T-helper 2 cell treated with Interferon-gamma antibody and Interleukin-4, amounts not matched to agents 100 ng/mL and 5 ng/mL, for 36 hours (primary cell): ENCODE measurements around the gene PSMD13. TPM values are rescaled to one million over a fixed set of nuclear protein-coding genes. Genes with fewer than 3 reads are reported as not detected.

Experiments
- intact Hi-C: fragments of 100-400 bp; cut with micrococcal nuclease; formaldehyde crosslinking; loops from one replicate; pipeline ENCODE4 v1.15.1; 2023
- total RNA-seq: library from RNA; stranded (reverse); gene quantifications from 2 replicates; pipeline ENCODE4 v1.2.3, GENCODE V29; 2022

PSMD13 gene
- total RNA-seq, 1 donor from 2014 or later, result 181 TPM

- intact Hi-C loops, result no loop called here
Measured at GRCh38 chr11:203945-204586, 32.7 kb upstream of the PSMD13 start.

DNA sequence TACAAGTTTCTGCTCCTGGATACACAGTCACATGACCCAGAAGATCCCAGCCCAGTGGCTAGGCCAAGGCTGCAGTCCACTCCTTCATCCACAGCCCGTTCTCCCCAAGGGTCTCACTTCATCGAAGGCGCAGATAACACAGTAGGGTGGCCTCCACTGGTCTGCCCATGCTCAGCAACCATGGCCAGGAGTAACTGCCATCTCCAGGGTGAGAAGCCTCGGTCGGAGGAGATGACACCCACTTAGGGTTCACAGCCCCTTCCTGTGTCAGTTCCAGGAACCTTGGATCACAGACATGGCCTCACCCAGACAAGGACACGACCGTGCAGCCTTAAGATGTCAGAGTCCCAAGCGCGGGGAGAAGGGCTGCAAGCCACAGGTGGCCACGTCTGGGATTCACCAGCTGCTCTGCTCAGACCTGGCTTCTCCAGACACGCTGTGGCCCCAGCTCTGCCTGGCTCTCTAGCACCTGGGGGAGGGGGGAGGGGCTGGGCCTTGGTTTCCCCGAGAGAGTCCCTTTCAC is 32.1 kb upstream of the PSMD13 start:
- intact Hi-C loops, result loop anchor here (5.0 kb wide), 1 partner anchor 603 kb away; the partner anchor contains the start of genes PIDD1 and RPLP2

GRCh38 chr11:205221-206001 is 31.4 kb upstream of the PSMD13 start:
- intact Hi-C loops, result loop anchor here (2.0 to 5.0 kb wide), 3 partner anchors 107 to 602 kb away; partner anchors contain the start of genes PIDD1, RPLP2 and SIGIRR

DNA sequence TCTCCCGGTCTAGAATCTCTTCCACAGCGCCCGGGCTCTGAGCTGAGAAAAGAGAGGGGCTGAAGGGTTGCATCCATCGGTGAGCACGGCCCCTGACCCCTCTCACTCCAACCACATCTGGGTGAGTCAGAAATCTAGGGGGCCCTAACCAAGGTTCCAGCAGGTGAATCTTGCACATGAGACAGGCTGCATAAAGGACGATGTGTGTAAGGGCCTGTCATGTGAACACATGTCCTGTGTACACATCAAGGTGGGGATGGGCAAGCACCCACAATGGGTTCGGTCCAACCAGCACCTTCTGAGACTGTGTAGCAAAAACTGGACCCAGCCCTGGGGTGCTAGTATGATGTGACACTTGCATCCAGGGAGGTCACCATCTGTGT is 30.8 kb upstream of the PSMD13 start:
- intact Hi-C loops, result loop anchor here (2.0 to 5.0 kb wide), 3 partner anchors 107 to 601 kb away; partner anchors contain the start of genes PIDD1, RPLP2 and SIGIRR

DNA sequence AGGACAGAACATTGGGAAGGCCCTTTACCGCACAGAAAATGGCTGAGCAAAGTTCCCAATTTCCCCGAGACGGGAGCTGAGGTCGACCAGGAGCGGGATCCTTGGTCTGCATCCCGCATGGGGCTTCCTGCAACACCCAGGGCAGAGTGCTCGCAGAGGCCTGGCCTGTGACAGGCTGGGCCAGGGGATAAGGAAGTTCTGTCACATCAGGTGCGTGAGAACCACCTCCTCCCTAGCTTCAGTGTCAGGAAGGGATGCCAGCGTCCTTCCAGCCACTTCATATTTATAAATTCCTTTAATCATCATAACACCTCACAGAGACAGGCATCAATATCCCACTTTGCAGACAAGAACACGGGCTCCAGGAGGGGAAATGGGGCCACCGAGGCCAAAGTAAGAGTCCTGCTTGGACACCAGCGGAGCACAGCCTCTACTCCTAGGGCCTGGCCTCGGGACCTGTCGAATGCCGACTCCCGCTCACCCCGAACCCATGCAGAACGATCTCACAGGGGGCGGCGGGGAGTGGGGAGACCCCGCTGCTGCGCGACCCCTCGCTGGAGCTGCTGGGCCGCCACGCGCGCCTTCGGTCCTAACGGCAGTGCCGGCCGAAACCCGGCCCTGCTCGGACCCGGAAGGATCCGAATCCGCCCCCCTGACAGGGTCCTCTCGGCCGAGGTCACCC is 30.1 kb upstream of the PSMD13 start:
- intact Hi-C loops, result loop anchor here (1.0 to 5.0 kb wide), 5 partner anchors 30 to 601 kb away; partner anchors contain the start of genes PIDD1, PSMD13, RPLP2 and SIGIRR

GRCh38 chr11:207208-207862 is 29.4 kb upstream of the PSMD13 start, which contains the start of the genes BET1L and RIC8A:
TSS of gene BET1L (minus strand) at chr11:207399. CDS start at chr11:207321, 78 bp downstream.
TSS of gene RIC8A (plus strand) at chr11:207708. CDS start at chr11:208855, 1,147 bp downstream.
- intact Hi-C loops, result loop anchor here (1.0 to 5.0 kb wide), 5 partner anchors 29 to 600 kb away; partner anchors contain the start of genes PIDD1, PSMD13, RPLP2 and SIGIRR

- intact Hi-C loops, result loop anchor here (1.0 to 5.0 kb wide), 7 partner anchors 28 to 599 kb away; partner anchors contain the start of genes PIDD1, PSMD13, RPLP2 and SIGIRR
Measured at GRCh38 chr11:207863-208180, 29.0 kb upstream of the PSMD13 start.

GRCh38 chr11:208181-208916 is 28.4 kb upstream of the PSMD13 start:
- intact Hi-C loops, result loop anchor here (1.0 to 5.0 kb wide), 3 partner anchors 61 to 599 kb away; partner anchors contain the start of genes PIDD1 and RPLP2

- intact Hi-C loops, result loop anchor here (1.0 to 5.0 kb wide), 3 partner anchors 60 to 598 kb away; partner anchors contain the start of genes PIDD1 and RPLP2
Measured at GRCh38 chr11:208917-209260, 27.9 kb upstream of the PSMD13 start.

- intact Hi-C loops, result loop anchor here (5.0 kb wide), 1 partner anchor 598 kb away; the partner anchor contains the start of genes PIDD1 and RPLP2
Measured at GRCh38 chr11:209275-210121, 27.3 kb upstream of the PSMD13 start.

- intact Hi-C loops, result no loop called here
Measured at GRCh38 chr11:210122-210802, 26.5 kb upstream of the PSMD13 start.

DNA sequence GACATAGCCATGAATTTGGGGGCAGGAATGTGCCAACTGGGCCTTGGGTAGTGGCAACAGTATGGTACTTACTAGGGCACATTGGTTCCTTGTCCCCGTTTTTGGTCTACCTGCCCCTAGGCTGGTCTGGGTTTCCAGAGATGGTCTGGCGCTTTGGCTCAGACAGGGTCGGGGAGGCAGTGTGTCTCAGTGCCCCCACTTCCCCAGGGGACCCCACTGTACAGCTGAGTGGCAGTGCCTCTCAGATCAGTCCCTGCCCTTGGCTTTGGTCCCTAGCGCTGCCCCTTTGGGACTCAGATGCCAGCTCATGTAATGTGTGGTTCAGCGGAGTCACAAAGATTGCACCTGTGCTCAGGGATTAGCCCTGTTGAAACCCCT is 26.0 kb upstream of the PSMD13 start:
- intact Hi-C loops, result no loop called here

DNA sequence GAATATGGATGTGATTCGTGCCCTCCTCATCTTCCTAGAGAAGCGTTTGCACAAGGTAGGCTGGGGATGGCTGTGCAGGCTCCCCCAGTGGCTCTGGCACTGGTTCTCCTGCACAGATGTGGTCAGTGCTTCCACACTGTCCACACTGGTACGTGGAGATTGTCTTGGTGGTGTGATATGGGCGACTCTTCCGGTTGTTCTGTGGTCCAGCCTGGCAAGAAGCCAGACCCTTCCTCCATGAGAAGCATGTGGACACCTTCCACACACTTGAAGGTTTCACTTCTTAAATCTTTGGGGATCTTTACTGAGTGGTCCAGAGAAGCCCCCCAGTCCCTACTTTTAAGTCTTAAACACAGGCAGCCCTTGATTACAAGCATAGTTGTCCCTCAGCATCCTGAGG is 25.5 kb upstream of the PSMD13 start:
- intact Hi-C loops, result no loop called here

DNA sequence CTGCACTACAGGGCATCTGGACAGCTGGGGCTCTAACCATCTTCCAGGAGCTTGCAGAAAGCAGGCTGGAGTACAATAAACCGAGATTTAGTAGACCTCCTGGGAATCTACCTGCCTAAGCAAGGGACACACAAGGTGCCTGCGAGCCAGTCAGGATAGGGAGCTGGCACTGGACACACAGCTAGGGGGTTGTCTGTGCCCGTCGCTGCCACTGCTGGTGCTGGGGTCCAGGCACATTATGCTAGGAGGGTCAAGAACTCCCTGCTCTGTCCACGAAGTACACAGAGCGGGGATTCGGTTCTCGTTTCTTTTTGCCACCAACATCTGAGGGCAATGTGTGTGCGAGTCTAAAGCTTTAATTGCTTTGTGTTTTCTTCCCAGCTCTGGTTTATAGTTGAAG is 25.0 kb upstream of the PSMD13 start:
- intact Hi-C loops, result no loop called here

DNA sequence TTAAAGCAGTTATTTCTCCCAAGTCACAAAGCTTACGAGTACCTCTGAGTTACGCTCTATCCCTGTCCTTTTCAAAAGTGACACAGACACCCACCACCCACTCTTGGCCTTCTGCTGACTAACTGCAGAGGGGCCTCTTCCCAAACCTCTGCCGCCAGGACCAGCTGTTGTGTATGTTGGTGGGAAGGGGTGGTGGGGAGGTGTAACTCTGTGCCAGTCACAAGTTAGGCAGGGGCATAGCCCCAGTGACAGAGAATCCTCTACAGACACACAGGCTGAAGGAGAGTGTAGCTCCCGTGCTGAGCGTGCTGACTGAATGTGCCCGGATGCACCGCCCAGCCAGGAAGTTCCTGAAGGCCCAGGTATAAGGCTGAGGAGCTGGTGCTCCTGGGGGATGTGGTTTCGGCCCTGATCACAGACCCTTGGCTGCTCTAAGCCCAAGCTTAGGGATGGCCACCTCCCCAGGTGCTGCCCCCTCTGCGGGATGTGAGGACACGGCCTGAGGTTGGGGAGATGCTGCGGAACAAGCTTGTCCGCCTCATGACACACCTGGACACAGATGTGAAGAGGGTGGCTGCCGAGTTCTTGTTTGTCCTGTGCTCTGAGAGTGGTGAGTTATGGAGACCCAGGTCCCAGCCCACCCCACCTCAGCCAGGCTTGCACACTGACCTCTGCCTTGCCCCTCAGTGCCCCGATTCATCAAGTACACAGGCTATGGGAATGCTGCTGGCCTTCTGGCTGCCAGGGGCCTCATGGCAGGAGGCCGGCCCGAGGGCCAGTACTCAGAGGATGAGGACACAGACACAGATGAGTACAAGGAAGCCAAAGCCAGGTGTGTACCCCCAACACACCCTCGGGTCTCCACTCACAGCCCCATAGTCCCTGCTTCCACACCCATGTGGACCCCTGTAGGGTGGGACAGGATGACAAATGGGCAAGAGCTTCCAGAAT is 24.4 kb upstream of the PSMD13 start:
- intact Hi-C loops, result no loop called here

GRCh38 chr11:213111-213510 is 23.7 kb upstream of the PSMD13 start:
- intact Hi-C loops, result no loop called here

- intact Hi-C loops, result no loop called here
Measured at GRCh38 chr11:214083-214482, 22.7 kb upstream of the PSMD13 start.
